NCI-H510A treated with DMSO at 0.1 percent for 48 hours (cell line): ENCODE results near the gene XPO5.
"Not testable (repeated sequence)": the region's sequence is repeated elsewhere in the genome, so short reads cannot be mapped to it uniquely, and the experiment has no call there.

Source experiments
- DNase-seq: peaks from one replicate; lab custom pipeline; 2025; lab: John Stamatoyannopoulos, UW

The XPO5 gene

GRCh38 chr6:43584892-43585570, 9.2 kb upstream of the XPO5 start:
- DNase-seq: no peak

GRCh38 chr6:43582911-43583310, 7.1 kb upstream of the XPO5 start:
- DNase-seq: no peak

- no peak for DNase-seq
These were observed 3.3 kb upstream of the XPO5 start for GRCh38 chr6:43579171-43579570.

- DNase-seq: no peak
These were observed 2.9 kb upstream of the XPO5 start for GRCh38 chr6:43578748-43579147.

- DNase-seq: peak; percentile 33
These were observed 600 bp downstream of the XPO5 start for GRCh38 chr6:43575105-43575771.

GRCh38 chr6:43572015-43572414, 3.8 kb downstream of the XPO5 start:
- DNase-seq: no peak

GRCh38 chr6:43570876-43571441, 4.9 kb downstream of the XPO5 start:
- no peak for DNase-seq

GRCh38 chr6:43559328-43559727, 16.5 kb downstream of the XPO5 start:
- DNase-seq: no peak

GRCh38 chr6:43557620-43558019, 18.2 kb downstream of the XPO5 start:
- not testable (repeated sequence) for DNase-seq

GRCh38 chr6:43547222-43547621, 28.6 kb downstream of the XPO5 start:
- DNase-seq: no peak

- DNase-seq: no peak
These were observed 31.4 kb downstream of the XPO5 start for GRCh38 chr6:43544461-43544860.

- no peak for DNase-seq
These were observed 33.9 kb downstream of the XPO5 start for GRCh38 chr6:43541774-43542471.

GRCh38 chr6:43540507-43540906, 35.3 kb downstream of the XPO5 start:
- DNase-seq: no peak

GRCh38 chr6:43539409-43539808, 36.4 kb downstream of the XPO5 start:
- DNase-seq: not testable (repeated sequence)

GRCh38 chr6:43538986-43539385, 36.9 kb downstream of the XPO5 start:
- not testable (repeated sequence) for DNase-seq

- DNase-seq: no peak
These were observed 43.6 kb downstream of the XPO5 start for GRCh38 chr6:43532201-43532600.

- no peak for DNase-seq
These were observed 51.3 kb downstream of the XPO5 start for GRCh38 chr6:43524483-43524961.

GRCh38 chr6:43523284-43523683, 52.6 kb downstream of the XPO5 start:
- DNase-seq: no peak

- no peak for DNase-seq
These were observed 53.1 kb downstream of the XPO5 start for GRCh38 chr6:43522547-43523261.

- DNase-seq: no peak
These were observed 54.0 kb downstream of the XPO5 start for GRCh38 chr6:43521836-43522235.

GRCh38 chr6:43520097-43520496, 55.7 kb downstream of the XPO5 start:
- DNase-seq: no peak
